BE2C (cell line): ENCODE results near the gene RNF130.

Experiments used
- DNase-seq: peaks from one replicate; pipeline ENCODE4 v3.0.0-alpha.2; 2020
- H3K27me3 ChIP-seq: fragments of 250-450 bp; sonication (Bioruptor Pico); 2 replicates; pipeline ENCODE4 v1.5.1; 2020; ENCODE audit warnings: mild to moderate bottlenecking
- H3K36me3 ChIP-seq: fragments of 250-450 bp; sonication (Bioruptor Pico); 2 replicates; pipeline ENCODE4 v1.5.1; 2020; ENCODE audit warnings: mild to moderate bottlenecking
- H3K4me1 ChIP-seq: fragments of 250-450 bp; sonication (Bioruptor Pico); 2 replicates; pipeline ENCODE4 v1.5.1; 2020
- H3K4me3 ChIP-seq: 2 replicates; pipeline ENCODE4 v1.5.1; 2011; ENCODE audit warnings: low read depth, low read length
- H3K9me3 ChIP-seq: fragments of 250-450 bp; sonication (Bioruptor Pico); 2 replicates; pipeline ENCODE4 v1.5.1; 2020
- CTCF ChIP-seq: IDR thresholded peaks from 2 replicates; pipeline ENCODE4 v1.5.1; 2012; ENCODE audit warnings: mild to moderate bottlenecking, low read depth, low read length

RNF130 gene

GRCh38 chr5:180086816-180087399, 15.3 kb upstream of the RNF130 start:
- no peak for DNase-seq
- Histone ChIP-seq H3K4me1 (peaks cover 3% of the 10 kb centered on the region; the same call in 1 of the 2 replicates), H3K27me3 (no peaks in the 10 kb centered on the region), H3K4me3 (no peak overlapping the region), H3K9me3 (no peaks in the 10 kb centered on the region), H3K36me3 (no peaks in the 10 kb centered on the region)
- TF ChIP-seq CTCF, result no peak

GRCh38 chr5:180085837-180086236, 14.3 kb upstream of the RNF130 start:
- no peaks in the 10 kb centered on the region for H3K36me3 ChIP-seq
- no peaks in the 10 kb centered on the region for H3K4me1 ChIP-seq
- TF ChIP-seq CTCF, result no peak
- no peaks in the 10 kb centered on the region for H3K27me3 ChIP-seq
- H3K4me3 ChIP-seq, result no peak overlapping the region
- H3K9me3 ChIP-seq, result no peaks in the 10 kb centered on the region; the same call in 1 of the 2 replicates
- no peak for DNase-seq

GRCh38 chr5:180084638-180085561, 13.3 kb upstream of the RNF130 start:
- no peak overlapping the region for H3K4me3 ChIP-seq
- no peak for TF ChIP-seq CTCF
- no peaks in the 10 kb centered on the region; the same call in 1 of the 2 replicates for H3K9me3 ChIP-seq
- no peaks in the 10 kb centered on the region for H3K36me3 ChIP-seq
- no peaks in the 10 kb centered on the region for H3K4me1 ChIP-seq
- no peaks in the 10 kb centered on the region for H3K27me3 ChIP-seq
- DNase-seq, result no peak

GRCh38 chr5:180083529-180084060, 12.0 kb upstream of the RNF130 start:
- H3K27me3 ChIP-seq, result no peaks in the 10 kb centered on the region
- no peaks in the 10 kb centered on the region for H3K4me1 ChIP-seq
- no peak for DNase-seq
- no peak for TF ChIP-seq CTCF
- no peaks in the 10 kb centered on the region for H3K36me3 ChIP-seq
- H3K9me3 ChIP-seq, result no peaks in the 10 kb centered on the region; the same call in 1 of the 2 replicates
- no peak overlapping the region for H3K4me3 ChIP-seq

GRCh38 chr5:180082633-180083420, 11.3 kb upstream of the RNF130 start:
- Histone ChIP-seq H3K9me3 (no peaks in the 10 kb centered on the region; the same call in 1 of the 2 replicates), H3K36me3 (no peaks in the 10 kb centered on the region), H3K27me3 (no peaks in the 10 kb centered on the region), H3K4me3 (no peak overlapping the region), H3K4me1 (no peaks in the 10 kb centered on the region)
- no peak for DNase-seq
- TF ChIP-seq CTCF, result no peak
